Natural killer cell (primary cell): ENCODE data around the gene NEK4. TPM values are rescaled to one million over a fixed set of nuclear protein-coding genes. Genes with fewer than 3 reads are reported as not detected.

Experiments used
- ATAC-seq, 3 donors: fragments of 150-1000 bp in 2 of 3; fragments of 200-7000 bp in 1 of 3; cut with Tn5 transposase; 1 replicate in 1 of 3; 2 replicates in 2 of 3; pipeline ENCODE4 v1.10.0; 2021; ENCODE audit warnings: mild to moderate bottlenecking in 2 of 3, moderate library complexity in 2 of 3
- DNase-seq, 2 donors: peaks; one replicate each; pipeline versions ENCODE4 v3.0.0 to v3.0.0-alpha.2; 2013 to 2021; ENCODE audit warnings: mixed read lengths in 1 of 2
- H3K27ac ChIP-seq: one replicate; pipeline ENCODE4 v1.5.1; 2013; ENCODE audit warnings: mild to moderate bottlenecking, low read length
- H3K27me3 ChIP-seq: one replicate; pipeline ENCODE4 v1.6.1; 2013; ENCODE audit warnings: low read length; ENCODE audit not compliant: control insufficient read depth, insufficient read depth
- H3K36me3 ChIP-seq: one replicate; pipeline ENCODE4 v1.6.1; 2013; ENCODE audit warnings: low read length; ENCODE audit not compliant: control insufficient read depth, insufficient read depth
- H3K4me1 ChIP-seq: one replicate; pipeline ENCODE4 v1.6.1; 2013; ENCODE audit warnings: low read length; ENCODE audit not compliant: control insufficient read depth, insufficient read depth
- H3K4me3 ChIP-seq: one replicate; pipeline ENCODE4 v1.5.1; 2013; ENCODE audit warnings: low read length
- H3K9me3 ChIP-seq: one replicate; pipeline ENCODE4 v1.6.1; 2013; ENCODE audit warnings: low read length; ENCODE audit not compliant: control insufficient read depth, insufficient read depth
- H3K27ac Mint-ChIP-seq, 2 donors: one replicate each; pipeline ENCODE4 v1.8.0; 2022; ENCODE audit warnings: mild to moderate bottlenecking in 2 of 2, mixed read lengths in 2 of 2, moderate library complexity in 1 of 2
- H3K27me3 Mint-ChIP-seq, 2 donors: one replicate each; pipeline ENCODE4 v1.8.0; 2022; ENCODE audit warnings: low read depth in 2 of 2, mixed read lengths in 2 of 2
- H3K36me3 Mint-ChIP-seq: one replicate; pipeline ENCODE4 v1.8.0; 2022; ENCODE audit warnings: mixed read lengths
- H3K4me1 Mint-ChIP-seq, 2 donors: one replicate each; pipeline ENCODE4 v1.8.0; 2022; ENCODE audit warnings: mixed read lengths in 2 of 2
- H3K4me3 Mint-ChIP-seq: one replicate; pipeline ENCODE4 v1.8.0; 2022; ENCODE audit warnings: mild to moderate bottlenecking, moderate library complexity, mixed read lengths
- H3K9me3 Mint-ChIP-seq, 2 donors: one replicate each; pipeline ENCODE4 v1.8.0; 2022; ENCODE audit warnings: mixed read lengths in 2 of 2
- WGBS: methylation state at CpG from one replicate; pipeline ENCODE4 v1.1.7; 2013; ENCODE audit warnings: missing lambda C conversion rate; ENCODE audit not compliant: insufficient coverage; 5-methylcytosine and 5-hydroxymethylcytosine counted together
- intact Hi-C: fragments of 100-400 bp; cut with micrococcal nuclease; formaldehyde crosslinking; loops from one replicate; pipeline ENCODE4 v1.14.2; 2022
- total RNA-seq, 4 donors: library from RNA; stranded (reverse); fragments of 120-200 nt in 1 of 4; gene quantifications; one replicate each; pipeline versions ENCODE4 v1.2.3 to v1.2.4, GENCODE V29; 2013 to 2022
- TF ChIP-seq, protein P1 (sequence below): fragments of 200-600 bp; IDR thresholded peaks from one replicate; pipeline ENCODE4 v1.8.0; 2022; ENCODE audit warnings: antibody characterized with exemption

NEK4 gene
- total RNA-seq, 3 donors from 2014 or later (not counting 1 experiment from before 2014, with no cell fraction given), result 13.8 to 19.5 (median 15.5) TPM

DNA sequence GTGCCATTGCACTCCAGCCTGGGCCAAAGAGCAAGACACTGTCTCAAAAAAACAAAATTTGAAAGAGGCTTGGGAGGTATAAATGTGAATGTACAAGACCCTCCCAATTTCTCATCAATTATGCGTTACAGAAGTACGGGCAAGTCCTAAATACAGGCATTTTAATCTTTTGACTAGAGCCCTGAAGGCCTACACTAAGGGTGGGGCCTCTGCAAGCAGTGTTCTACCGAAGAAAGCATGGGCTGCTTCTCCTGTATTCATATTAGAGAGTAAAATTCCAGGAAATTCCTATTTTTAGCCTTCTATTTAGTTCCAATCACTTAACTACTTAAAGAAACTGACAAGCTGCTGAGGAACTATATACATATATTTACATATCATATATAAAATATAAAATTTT lies 110.7 kb downstream of the NEK4 start:
- no peak overlapping the region for H3K27ac Mint-ChIP-seq
- no peaks in the 10 kb centered on the region for H3K9me3 Mint-ChIP-seq
- Histone ChIP-seq H3K4me1 (no peaks in the 10 kb centered on the region), H3K4me3 (no peak overlapping the region), H3K27me3 (no peaks in the 10 kb centered on the region), H3K36me3 (peaks cover 63% of the 10 kb centered on the region), H3K9me3 (no peaks in the 10 kb centered on the region), H3K27ac (no peak overlapping the region)
- H3K27me3 Mint-ChIP-seq, result no peaks in the 10 kb centered on the region
- no peak for DNase-seq
- ATAC-seq, result no peak
- peaks cover 5 to 7% of the 10 kb centered on the region in 2 donors for H3K4me1 Mint-ChIP-seq
- TF ChIP-seq, protein P1, sequence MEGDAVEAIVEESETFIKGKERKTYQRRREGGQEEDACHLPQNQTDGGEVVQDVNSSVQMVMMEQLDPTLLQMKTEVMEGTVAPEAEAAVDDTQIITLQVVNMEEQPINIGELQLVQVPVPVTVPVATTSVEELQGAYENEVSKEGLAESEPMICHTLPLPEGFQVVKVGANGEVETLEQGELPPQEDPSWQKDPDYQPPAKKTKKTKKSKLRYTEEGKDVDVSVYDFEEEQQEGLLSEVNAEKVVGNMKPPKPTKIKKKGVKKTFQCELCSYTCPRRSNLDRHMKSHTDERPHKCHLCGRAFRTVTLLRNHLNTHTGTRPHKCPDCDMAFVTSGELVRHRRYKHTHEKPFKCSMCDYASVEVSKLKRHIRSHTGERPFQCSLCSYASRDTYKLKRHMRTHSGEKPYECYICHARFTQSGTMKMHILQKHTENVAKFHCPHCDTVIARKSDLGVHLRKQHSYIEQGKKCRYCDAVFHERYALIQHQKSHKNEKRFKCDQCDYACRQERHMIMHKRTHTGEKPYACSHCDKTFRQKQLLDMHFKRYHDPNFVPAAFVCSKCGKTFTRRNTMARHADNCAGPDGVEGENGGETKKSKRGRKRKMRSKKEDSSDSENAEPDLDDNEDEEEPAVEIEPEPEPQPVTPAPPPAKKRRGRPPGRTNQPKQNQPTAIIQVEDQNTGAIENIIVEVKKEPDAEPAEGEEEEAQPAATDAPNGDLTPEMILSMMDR, result no peak
- no peak overlapping the region for H3K4me3 Mint-ChIP-seq
- H3K36me3 Mint-ChIP-seq, result peaks cover 20% of the 10 kb centered on the region
- intact Hi-C loops, result no loop called here
- 79% methylated on average over 3 of the region's 3 CpGs for WGBS

Other genes with a start within 250 kb of the NEK4 start
- gene NT5DC2, start 237.1 kb downstream of the NEK4 start, total RNA-seq, result 10 to 100 TPM in 1 of 3 donors, 1 to 10 TPM in 2; 2.2 to 10.7 (median 2.2) TPM
- 1 to 10 TPM; 4.1 to 9.5 (median 7.3) TPM for gene UQCC5, start 234.3 kb downstream of the NEK4 start, total RNA-seq
- 10 to 100 TPM; 70.2 to 79.7 (median 76.6) TPM for gene PBRM1, start 85.0 kb downstream of the NEK4 start, total RNA-seq
- 10 to 100 TPM; 70.7 to 81.1 (median 70.9) TPM for gene GNL3, start 84.9 kb downstream of the NEK4 start, total RNA-seq
- 10 to 100 TPM; 31.1 to 39.4 (median 38.2) TPM for gene GLT8D1, start 65.1 kb downstream of the NEK4 start, total RNA-seq
- gene SPCS1, start 64.8 kb downstream of the NEK4 start, total RNA-seq, result 10 to 100 TPM; 52.4 to 64.4 (median 57.3) TPM
- gene ITIH1, start 6.7 kb upstream of the NEK4 start, total RNA-seq, result under 1 TPM in 1 of 3 donors, not detected in 2; 0.56 TPM
- gene ITIH3, start 23.9 kb upstream of the NEK4 start, total RNA-seq, result not detected
- 10 to 100 TPM; 28.2 to 33.0 (median 32.8) TPM for gene ITIH4, start 59.7 kb upstream of the NEK4 start, total RNA-seq
- 1 to 10 TPM; 5.3 to 7.7 (median 6.8) TPM for gene MUSTN1, start 64.1 kb upstream of the NEK4 start, total RNA-seq
- gene STIMATE, start 126.6 kb upstream of the NEK4 start, total RNA-seq, result 10 to 100 TPM; 24.6 to 35.0 (median 33.1) TPM